Measurements from ENCODE around the gene LTB.
"Not testable (repeated sequence)": the region's sequence is repeated elsewhere in the genome, so short reads cannot be mapped to it uniquely, and the experiment has no call there.

The LTB gene

GRCh38 chr6:31556307-31556706 is 25.9 kb downstream of the LTB start:
- Histone ChIP-seq H3K27ac (ENCODE audit: low read depth, low read length) (no peak overlapping the region), H2AK5ac (ENCODE audit: low read length) (no peak overlapping the region), H3K4ac (ENCODE audit: low read depth, low read length) (no peak overlapping the region), H4K8ac (ENCODE audit: low read depth, low read length) (no peak overlapping the region), H3K23ac (ENCODE audit: low read length) (no peak overlapping the region), H3K36me3 (ENCODE audit: control insufficient read depth, insufficient read depth, low read length) (peaks cover 6% of the 10 kb centered on the region), H3K79me1 (ENCODE audit: low read length) (no peaks in the 10 kb centered on the region), H3K18ac (ENCODE audit: low read length) (no peak overlapping the region), H3K4me1 (ENCODE audit: control insufficient read depth, low read depth, low read length) (peaks cover 7% of the 10 kb centered on the region), H3K56ac (ENCODE audit: low read length) (no peak overlapping the region), H2BK5ac (ENCODE audit: low read length) (no peak overlapping the region), H4K5ac (ENCODE audit: low read length) (no peak overlapping the region), H3K4me3 (ENCODE audit: low read length) (no peak overlapping the region), H3K27me3 (ENCODE audit: insufficient read depth, low read length, poor library complexity) (no peaks in the 10 kb centered on the region), H2BK15ac (replicated peaks; ENCODE audit: low read depth) (no peak overlapping the region), H3K4me2 (ENCODE audit: low read length) (no peak overlapping the region), H3K9ac (ENCODE audit: low read length) (no peak overlapping the region), H2BK120ac (ENCODE audit: low read depth, low read length) (no peak overlapping the region), H3K79me2 (ENCODE audit: control insufficient read depth, insufficient read depth, low read length) (no peaks in the 10 kb centered on the region)
- WGBS (ENCODE audit: extremely low coverage, insufficient coverage, low lambda C conversion rate) = no CpG with 5 or more reads among the region's 3 CpGs
- no peak for DNase-seq

DNA sequence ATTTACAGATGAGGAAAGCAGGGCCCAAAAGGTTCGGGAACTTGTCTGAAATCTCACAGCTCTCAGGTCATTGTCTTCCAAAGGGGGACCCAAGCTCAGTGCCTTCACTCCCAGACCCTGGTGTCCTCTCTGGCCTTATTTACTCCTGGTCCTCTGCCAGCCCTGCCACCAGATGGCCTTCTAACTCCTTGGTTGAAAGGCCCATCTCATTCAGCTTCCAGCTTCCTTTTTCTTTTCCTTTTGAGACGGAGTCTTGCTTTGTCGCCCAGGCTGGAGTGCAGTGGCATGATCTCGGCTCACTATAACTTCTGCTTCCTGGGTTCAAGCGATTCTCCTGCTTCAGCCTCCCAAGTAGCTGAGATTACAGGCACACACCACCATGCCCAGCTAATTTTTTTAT is 30.9 kb downstream of the LTB start:
- not testable (repeated sequence) for H2BK120ac ChIP-seq (ENCODE audit: low read depth, low read length); H3K56ac ChIP-seq (ENCODE audit: low read length); H4K8ac ChIP-seq (ENCODE audit: low read depth, low read length); H3K23ac ChIP-seq (ENCODE audit: low read length); H3K27ac ChIP-seq (ENCODE audit: low read depth, low read length); H2BK5ac ChIP-seq (ENCODE audit: low read length); H3K18ac ChIP-seq (ENCODE audit: low read length); H3K79me1 ChIP-seq (ENCODE audit: low read length); H3K79me2 ChIP-seq (ENCODE audit: control insufficient read depth, insufficient read depth, low read length); H2BK15ac ChIP-seq (replicated peaks; ENCODE audit: low read depth); H2AK5ac ChIP-seq (ENCODE audit: low read length); H3K27me3 ChIP-seq (ENCODE audit: insufficient read depth, low read length, poor library complexity); H3K4me3 ChIP-seq (ENCODE audit: low read length); H4K5ac ChIP-seq (ENCODE audit: low read length); H3K4me1 ChIP-seq (ENCODE audit: control insufficient read depth, low read depth, low read length); H3K4me2 ChIP-seq (ENCODE audit: low read length); H3K9ac ChIP-seq (ENCODE audit: low read length); H3K4ac ChIP-seq (ENCODE audit: low read depth, low read length); H3K36me3 ChIP-seq (ENCODE audit: control insufficient read depth, insufficient read depth, low read length)
- no CpG with 5 or more reads among the region's 5 CpGs for WGBS (ENCODE audit: extremely low coverage, insufficient coverage, low lambda C conversion rate)
- peak; percentile 85 for DNase-seq

DNA sequence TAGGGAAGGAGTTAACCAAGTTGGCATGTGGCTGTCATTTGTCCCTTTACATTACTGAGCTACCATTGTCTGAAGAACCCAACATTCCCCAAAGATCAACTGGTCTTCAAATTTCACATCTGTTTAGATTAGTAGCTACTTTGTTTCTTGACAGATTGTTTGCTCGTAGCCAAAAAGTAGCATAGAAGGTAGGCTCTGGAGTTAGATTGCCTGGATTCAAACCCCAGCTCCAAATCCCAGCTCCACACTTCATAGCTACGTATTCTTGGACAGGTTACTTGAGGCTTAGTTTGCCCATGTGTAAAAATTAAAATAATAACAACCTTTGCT is 33.7 kb downstream of the LTB start:
- Histone ChIP-seq H2BK5ac (ENCODE audit: low read length) (no peak overlapping the region), H3K27ac (ENCODE audit: low read depth, low read length) (no peak overlapping the region), H3K4me3 (ENCODE audit: low read length) (no peak overlapping the region), H3K4ac (ENCODE audit: low read depth, low read length) (no peak overlapping the region), H3K36me3 (ENCODE audit: control insufficient read depth, insufficient read depth, low read length) (no peaks in the 10 kb centered on the region), H2BK120ac (ENCODE audit: low read depth, low read length) (no peak overlapping the region), H3K4me1 (ENCODE audit: control insufficient read depth, low read depth, low read length) (no peaks in the 10 kb centered on the region), H2AK5ac (ENCODE audit: low read length) (no peak overlapping the region), H3K23ac (ENCODE audit: low read length) (no peak overlapping the region), H4K8ac (ENCODE audit: low read depth, low read length) (no peak overlapping the region), H3K56ac (ENCODE audit: low read length) (no peak overlapping the region), H4K5ac (ENCODE audit: low read length) (no peak overlapping the region), H2BK15ac (replicated peaks; ENCODE audit: low read depth) (no peak overlapping the region), H3K18ac (ENCODE audit: low read length) (no peak overlapping the region), H3K79me2 (ENCODE audit: control insufficient read depth, insufficient read depth, low read length) (no peaks in the 10 kb centered on the region), H3K4me2 (ENCODE audit: low read length) (no peak overlapping the region), H3K79me1 (ENCODE audit: low read length) (peaks cover 7% of the 10 kb centered on the region), H3K9ac (ENCODE audit: low read length) (no peak overlapping the region), H3K27me3 (ENCODE audit: insufficient read depth, low read length, poor library complexity) (no peaks in the 10 kb centered on the region)
- no CpG with 5 or more reads among the region's 2 CpGs for WGBS (ENCODE audit: extremely low coverage, insufficient coverage, low lambda C conversion rate)
- no peak for DNase-seq

GRCh38 chr6:31547727-31548543 is 34.3 kb downstream of the LTB start:
- Histone ChIP-seq H3K18ac (ENCODE audit: low read length) (no peak overlapping the region), H3K4me1 (ENCODE audit: control insufficient read depth, low read depth, low read length) (no peaks in the 10 kb centered on the region), H3K27ac (ENCODE audit: low read depth, low read length) (no peak overlapping the region)

DNA sequence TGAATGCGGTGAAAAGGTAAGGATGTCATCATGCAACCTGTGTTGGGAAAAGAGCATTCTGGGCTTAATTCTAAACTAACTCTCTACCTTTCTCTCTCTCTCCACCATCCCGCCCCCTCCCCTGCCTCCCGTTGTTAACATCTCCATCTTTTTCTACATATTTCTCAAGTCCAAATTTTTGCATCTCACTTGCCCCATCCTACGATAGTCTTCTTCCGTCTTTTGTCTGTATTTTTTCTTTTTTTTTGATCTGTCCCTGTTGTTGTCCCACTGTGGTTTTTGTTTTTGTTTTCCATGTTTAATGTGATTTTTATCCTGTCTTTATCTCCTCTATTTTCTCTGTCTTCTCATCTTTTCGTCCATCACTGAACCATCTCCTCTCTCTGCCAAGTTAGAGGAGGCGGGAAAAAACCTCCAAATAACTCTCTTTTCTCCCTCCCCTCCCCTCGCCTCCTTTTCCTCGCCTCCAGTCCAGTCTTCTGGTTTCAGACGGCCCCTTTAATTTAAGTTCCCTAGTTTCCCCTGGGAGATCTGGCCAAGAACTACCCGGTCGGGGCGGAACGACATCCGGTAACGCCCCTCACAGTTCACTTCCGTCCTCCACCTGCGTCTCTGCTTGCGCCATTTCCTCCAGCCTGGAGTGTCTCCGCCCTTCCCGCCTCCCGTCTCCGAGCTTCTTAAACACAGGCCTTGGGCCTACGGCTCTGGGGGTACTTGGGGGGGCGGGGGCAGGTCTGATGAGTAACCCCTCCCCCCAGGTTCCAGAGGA is 35.1 kb downstream of the LTB start, which contains the start of gene NFKBIL1:
NFKBIL1 (plus strand) TSS at position 651 of the 769 bp plus-strand sequence; CDS start at position 738, 87 bp downstream.
- Histone ChIP-seq H3K27me3 (ENCODE audit: insufficient read depth, low read length, poor library complexity) (no peaks in the 10 kb centered on the region), H3K79me2 (ENCODE audit: control insufficient read depth, insufficient read depth, low read length) (no peaks in the 10 kb centered on the region), H2BK120ac (ENCODE audit: low read depth, low read length) (no peak within 1 kb of the TSS), H3K27ac (ENCODE audit: low read depth, low read length) (no peak within 1 kb of the TSS), H3K36me3 (ENCODE audit: control insufficient read depth, insufficient read depth, low read length) (no peaks in the 10 kb centered on the region), H3K4ac (ENCODE audit: low read depth, low read length) (peak within 1 kb of the TSS; percentile 4), H3K18ac (ENCODE audit: low read length) (no peak within 1 kb of the TSS), H2BK15ac (replicated peaks; ENCODE audit: low read depth) (no peak within 1 kb of the TSS), H4K8ac (ENCODE audit: low read depth, low read length) (no peak within 1 kb of the TSS), H3K4me3 (ENCODE audit: low read length) (peak within 1 kb of the TSS; percentile 49), H3K9ac (ENCODE audit: low read length) (peak within 1 kb of the TSS; percentile 66), H3K23ac (ENCODE audit: low read length) (no peak within 1 kb of the TSS), H2AK5ac (ENCODE audit: low read length) (no peak within 1 kb of the TSS), H3K4me2 (ENCODE audit: low read length) (peak within 1 kb of the TSS; percentile 87), H3K79me1 (ENCODE audit: low read length) (peaks cover 7% of the 10 kb centered on the region), H2BK5ac (ENCODE audit: low read length) (no peak within 1 kb of the TSS), H4K5ac (ENCODE audit: low read length) (no peak within 1 kb of the TSS), H3K4me1 (ENCODE audit: control insufficient read depth, low read depth, low read length) (no peaks in the 10 kb centered on the region), H3K56ac (ENCODE audit: low read length) (peak within 1 kb of the TSS; percentile 78)
- peak; percentile 98 for DNase-seq
- no CpG with 5 or more reads among the region's 25 CpGs for WGBS (ENCODE audit: extremely low coverage, insufficient coverage, low lambda C conversion rate)

More at GRCh38 chr6:31547727-31548543, 34.3 kb downstream of the LTB start:
- no peak overlapping the region for H3K4me2 ChIP-seq (ENCODE audit: low read length)
- no peak overlapping the region for H4K5ac ChIP-seq (ENCODE audit: low read length)
- H3K23ac ChIP-seq (ENCODE audit: low read length) = no peak overlapping the region
- H2BK15ac ChIP-seq (replicated peaks; ENCODE audit: low read depth) = no peak overlapping the region
- H3K4me3 ChIP-seq (ENCODE audit: low read length) = no peak overlapping the region
- H3K56ac ChIP-seq (ENCODE audit: low read length) = peak overlapping the region; percentile 78
- peak overlapping the region; percentile 4 for H3K4ac ChIP-seq (ENCODE audit: low read depth, low read length)
- 100% methylated on average over 1 of the region's 24 CpGs for WGBS (ENCODE audit: extremely low coverage, insufficient coverage, low lambda C conversion rate)
- H3K79me2 ChIP-seq (ENCODE audit: control insufficient read depth, insufficient read depth, low read length) = no peaks in the 10 kb centered on the region
- H2BK120ac ChIP-seq (ENCODE audit: low read depth, low read length) = no peak overlapping the region
- DNase-seq = no peak
- no peaks in the 10 kb centered on the region for H3K36me3 ChIP-seq (ENCODE audit: control insufficient read depth, insufficient read depth, low read length)
- no peak overlapping the region for H2AK5ac ChIP-seq (ENCODE audit: low read length)
- no peak overlapping the region for H4K8ac ChIP-seq (ENCODE audit: low read depth, low read length)
- H3K9ac ChIP-seq (ENCODE audit: low read length) = peak overlapping the region; percentile 30
- peaks cover 7% of the 10 kb centered on the region for H3K79me1 ChIP-seq (ENCODE audit: low read length)
- no peaks in the 10 kb centered on the region for H3K27me3 ChIP-seq (ENCODE audit: insufficient read depth, low read length, poor library complexity)
- no peak overlapping the region for H2BK5ac ChIP-seq (ENCODE audit: low read length)

Data from mesendoderm (in vitro differentiated cells).